Midbrain (tissue), 1 donor: Measurements from ENCODE around the gene ANO10.
"Not testable (repeated sequence)": the region's sequence is repeated elsewhere in the genome, so short reads cannot be mapped to it uniquely, and the experiment has no call there.

ENCODE experiments used
- DNase-seq: peaks from one replicate; lab custom pipeline; 2025; lab: John Stamatoyannopoulos, UW

Gene ANO10

GRCh38 chr3:43372809-43373559, 248.8 kb downstream of the ANO10 start:
- DNase-seq = no peak

- no peak for DNase-seq
Observed at GRCh38 chr3:43372007-43372740, 249.6 kb downstream of the ANO10 start.

DNA sequence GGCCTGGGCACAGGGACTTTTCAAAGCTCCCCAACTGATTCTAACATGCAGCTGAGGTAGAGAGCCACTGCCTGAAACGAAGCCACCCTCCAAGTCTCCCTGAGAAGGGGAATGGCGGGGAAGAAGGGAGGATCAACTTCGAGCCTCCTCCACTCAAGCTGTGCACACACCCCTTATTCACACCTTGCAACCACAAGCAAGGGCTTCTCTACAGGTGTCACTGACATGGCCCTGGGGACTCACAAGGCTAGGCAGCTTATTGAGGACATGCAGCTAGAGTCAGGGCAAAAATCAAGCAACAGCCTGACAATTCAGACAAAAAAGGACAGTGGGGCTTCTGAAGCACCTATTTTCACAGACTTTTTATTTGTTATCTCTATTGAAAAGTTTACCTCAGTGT, 250.3 kb downstream of the ANO10 start:
- no peak for DNase-seq

GRCh38 chr3:43370293-43370980, 251.4 kb downstream of the ANO10 start:
- no peak for DNase-seq

DNA sequence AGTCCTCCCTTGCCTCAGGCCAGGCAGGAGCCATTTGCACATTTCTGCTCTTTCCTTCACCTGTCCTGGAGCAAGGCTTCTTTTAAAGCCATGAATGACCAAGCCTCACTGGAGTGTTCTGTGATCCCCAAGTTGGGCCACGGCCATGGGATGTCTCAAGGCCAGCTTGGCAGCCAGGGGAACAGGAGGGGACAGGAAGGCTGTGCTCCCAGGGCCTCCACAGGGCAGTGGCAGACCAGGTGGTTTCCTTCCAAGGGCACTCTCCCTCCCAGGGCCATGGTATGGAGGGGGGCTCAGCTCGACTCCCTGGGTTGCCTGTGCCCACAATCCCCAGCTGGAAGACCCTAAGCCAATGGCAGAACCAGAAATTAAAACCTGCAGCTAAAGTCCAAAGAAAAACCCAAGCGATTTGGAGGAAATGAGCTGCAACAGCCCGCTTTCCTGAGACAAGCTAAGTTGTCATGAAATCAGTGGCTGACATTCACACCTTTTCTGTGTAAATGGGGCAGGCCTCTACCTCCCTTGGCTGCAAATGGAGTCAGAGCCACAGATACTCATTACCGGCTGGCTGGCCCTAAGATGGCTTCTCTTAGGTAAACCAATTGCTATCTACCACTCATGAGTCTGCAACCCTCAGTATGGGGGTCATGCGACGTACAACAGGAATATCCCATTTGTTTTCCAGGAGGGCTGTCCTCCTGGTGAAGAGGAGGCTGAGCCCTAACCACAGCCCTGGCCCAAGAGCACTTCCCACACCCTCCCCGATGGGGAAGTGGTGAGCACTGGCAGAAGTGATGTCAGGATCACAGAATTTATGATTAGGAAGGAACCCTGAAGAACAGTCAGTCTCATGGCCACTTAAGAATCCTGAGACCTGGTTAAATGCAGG, 252.2 kb downstream of the ANO10 start:
- no peak for DNase-seq

DNA sequence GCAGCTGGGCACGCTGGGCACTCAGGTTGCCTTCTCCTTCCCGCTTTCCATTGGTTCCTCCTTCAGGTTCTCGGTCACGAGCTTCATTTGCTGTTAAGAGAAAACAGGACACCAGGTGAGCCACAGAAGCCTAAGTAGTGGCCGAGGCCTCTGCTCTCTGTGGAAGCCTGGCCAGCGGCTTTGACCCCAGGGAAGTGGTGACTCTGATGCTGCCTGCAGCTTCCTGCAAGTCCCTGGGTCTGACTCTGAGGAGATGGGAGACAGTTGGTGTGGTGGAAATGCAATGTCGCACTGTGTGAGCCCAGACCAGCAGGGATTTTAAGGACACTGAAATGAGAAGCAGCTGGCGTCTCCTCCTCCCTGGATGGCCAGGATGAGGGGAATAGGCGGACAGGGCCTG, 254.9 kb downstream of the ANO10 start:
- no peak for DNase-seq

GRCh38 chr3:43366481-43366880, 255.3 kb downstream of the ANO10 start:
- DNase-seq = no peak

GRCh38 chr3:43365601-43366305, 256.1 kb downstream of the ANO10 start:
- no peak for DNase-seq

- no peak for DNase-seq
Observed at GRCh38 chr3:43364926-43365325, 256.9 kb downstream of the ANO10 start.

- no peak for DNase-seq
Observed at GRCh38 chr3:43364494-43364893, 257.3 kb downstream of the ANO10 start.

GRCh38 chr3:43363621-43364266, 258.1 kb downstream of the ANO10 start:
- no peak for DNase-seq

DNA sequence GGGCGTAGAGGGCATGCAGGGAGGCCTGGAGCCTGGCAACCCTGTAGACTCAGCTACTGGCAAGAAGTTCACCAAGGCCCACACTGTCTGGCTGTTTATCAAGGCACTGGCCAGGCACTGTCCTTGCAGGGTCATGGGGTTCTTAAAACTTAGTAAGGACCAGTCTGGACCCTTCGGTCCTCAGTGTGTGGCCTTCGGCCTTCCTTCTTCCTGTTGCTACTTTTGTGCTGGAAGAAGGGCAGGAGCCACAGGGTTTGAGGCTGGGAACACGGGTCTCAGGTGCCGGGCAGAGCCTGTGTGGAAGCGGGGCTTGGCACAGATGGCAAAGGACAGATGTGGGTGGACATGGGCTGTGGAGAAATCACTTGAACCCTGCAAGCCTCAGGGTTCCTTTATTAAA, 258.9 kb downstream of the ANO10 start:
- DNase-seq = no peak

DNA sequence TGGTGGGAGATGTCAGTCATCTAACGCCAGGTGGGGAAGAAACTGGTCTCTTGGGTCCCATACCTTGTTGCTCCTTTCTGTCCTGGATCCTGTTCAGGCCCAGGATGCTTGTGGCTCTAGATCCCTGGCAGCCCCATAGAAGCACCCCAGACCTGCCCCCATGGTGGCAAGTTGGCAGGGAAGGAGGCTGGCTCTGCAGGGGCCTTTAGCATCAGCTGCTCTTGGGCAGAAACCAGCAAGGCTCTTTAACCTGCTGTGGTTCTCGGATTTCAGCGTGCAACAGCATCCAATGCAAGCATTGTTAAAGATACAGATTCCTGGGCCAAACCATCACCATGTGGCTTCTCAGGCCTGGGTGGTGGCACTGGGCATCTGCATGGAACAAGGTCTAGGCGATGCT, 259.6 kb downstream of the ANO10 start:
- DNase-seq = no peak

- no peak for DNase-seq
Observed at GRCh38 chr3:43361077-43361476, 260.7 kb downstream of the ANO10 start.

DNA sequence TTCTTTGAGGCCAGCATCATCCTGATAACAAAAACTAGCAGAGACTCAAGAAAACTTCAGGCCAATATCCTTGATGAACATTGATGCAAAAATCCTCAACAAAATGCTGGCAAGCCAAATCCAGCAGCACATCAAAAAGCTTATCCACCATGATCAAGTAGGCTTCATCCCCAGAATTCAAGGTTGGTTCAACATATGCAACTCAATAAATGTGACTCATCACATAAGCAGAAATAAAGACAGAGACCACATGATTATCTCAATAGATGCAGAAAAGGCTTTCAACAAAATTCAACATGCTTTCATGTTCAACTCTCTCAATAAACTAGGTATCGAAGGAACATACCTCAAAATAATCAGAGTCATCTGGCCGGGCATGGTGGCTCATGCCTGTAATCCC, 265.8 kb downstream of the ANO10 start:
- not testable (repeated sequence) for DNase-seq

DNA sequence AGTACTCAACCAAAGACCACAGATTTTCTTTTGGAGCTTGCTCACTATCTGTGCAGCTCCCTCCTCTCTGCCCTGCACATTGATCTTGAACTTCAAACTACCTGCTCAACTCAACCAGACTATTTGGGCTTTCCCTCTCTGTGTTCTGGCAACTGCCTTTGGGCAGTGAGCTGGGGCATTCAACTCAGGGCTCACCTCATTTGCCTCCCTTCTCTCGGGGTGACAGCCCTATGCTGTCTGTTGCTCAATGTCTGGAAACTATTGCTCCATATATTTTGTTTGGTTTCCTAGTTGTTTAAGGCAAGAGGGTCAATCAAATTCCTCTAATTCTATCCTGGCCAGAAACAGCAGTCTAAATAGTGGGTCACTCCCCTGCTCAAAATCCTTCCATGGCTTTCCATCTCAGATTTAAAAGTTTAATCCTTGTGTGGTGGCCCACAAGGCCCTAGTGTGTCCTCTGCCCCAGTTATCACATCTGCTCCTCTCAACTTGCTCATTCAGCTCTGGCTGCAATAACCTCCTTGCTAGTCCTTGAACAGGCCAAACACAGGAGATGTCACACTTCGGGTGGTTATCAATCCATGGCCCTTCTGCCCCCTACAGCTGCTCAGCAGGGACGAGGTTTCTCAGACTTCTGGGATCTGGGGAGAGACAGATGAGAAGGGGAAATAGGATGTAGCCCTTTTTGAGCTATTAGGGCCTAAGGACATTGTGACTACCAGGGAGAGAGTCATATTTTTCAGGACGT, 267.7 kb downstream of the ANO10 start:
- no peak for DNase-seq

GRCh38 chr3:43353393-43353792, 268.4 kb downstream of the ANO10 start:
- DNase-seq = no peak

- no peak for DNase-seq
Observed at GRCh38 chr3:43349716-43350115, 272.1 kb downstream of the ANO10 start.

- no peak for DNase-seq
Observed at GRCh38 chr3:43348852-43349574, 272.8 kb downstream of the ANO10 start.
